Colonic mucosa (tissue), 4 donors: ENCODE measurements around the gene MSANTD7. TPM values are rescaled to one million over a fixed set of nuclear protein-coding genes. Genes with fewer than 3 reads are reported as not detected.
A peak's percentile ranks its signal among the peaks of the same experiment; 100 is the strongest.
"Not testable (repeated sequence)": the region's sequence is repeated elsewhere in the genome, so short reads cannot be mapped to it uniquely, and the experiment has no call there.

Source experiments
- DNase-seq: peaks from one replicate; pipeline ENCODE4 v3.0.0-alpha.2; 2020
- H3K27ac ChIP-seq: fragments of 200-600 bp; one replicate; pipeline ENCODE4 v1.8.0; 2021
- H3K27me3 ChIP-seq: fragments of 200-600 bp; one replicate; pipeline ENCODE4 v1.8.0; 2021
- H3K36me3 ChIP-seq: fragments of 200-600 bp; one replicate; pipeline ENCODE4 v1.8.0; 2021
- H3K4me1 ChIP-seq: fragments of 200-600 bp; one replicate; pipeline ENCODE4 v1.8.0; 2021; ENCODE audit warnings: mild to moderate bottlenecking
- H3K4me3 ChIP-seq: fragments of 200-600 bp; one replicate; pipeline ENCODE4 v1.8.0; 2021
- H3K9ac ChIP-seq, 2 donors: one replicate each; pipeline ENCODE4 v1.7.0; 2013; ENCODE audit warnings: control low read depth in 2 of 2, low read depth in 2 of 2, low read length in 2 of 2
- H3K9me3 ChIP-seq: fragments of 200-600 bp; one replicate; pipeline ENCODE4 v1.8.0; 2021
- CTCF ChIP-seq: fragments of 200-600 bp; IDR thresholded peaks from one replicate; pipeline ENCODE4 v1.8.0; 2022; ENCODE audit warnings: antibody characterized with exemption, mild to moderate bottlenecking
- intact Hi-C: fragments of 100-400 bp; cut with DNase I; formaldehyde crosslinking; loops from one replicate; pipeline ENCODE4 v1.14.1; 2022
- total RNA-seq, 2 donors: library from RNA; stranded (reverse); fragmentation: NEBNext Ultra II Directional in 1 of 2; extraction: Animal tissue kit (Norgen Biotek cat#: 25700) in 1 of 2; gene quantifications; one replicate each; pipeline ENCODE4 v1.2.1, GENCODE V29; 2021
- donor health status: healthy.
- donor health status: DM: no; HTN: no; CAD: no.
- donor health status: DM: no; HTN: no; CAD: no.

Gene MSANTD7
- total RNA-seq, 2 donors from 2014 or later = 12.2 to 14.6 TPM

GRCh38 chr10:14855453-14855852, 17.3 kb downstream of the MSANTD7 start:
- Histone ChIP-seq H3K4me1 (no peaks in the 10 kb centered on the region), H3K27ac (no peak overlapping the region), H3K9me3 (no peaks in the 10 kb centered on the region), H3K9ac (no peak overlapping the region), H3K4me3 (no peak overlapping the region), H3K36me3 (no peaks in the 10 kb centered on the region), H3K27me3 (no peaks in the 10 kb centered on the region)
- no peak for DNase-seq
- TF ChIP-seq CTCF = no peak
- intact Hi-C loops = no loop called here

- no peaks in the 10 kb centered on the region for H3K36me3 ChIP-seq
These were observed 20.3 kb downstream of the MSANTD7 start for GRCh38 chr10:14858338-14858960.

GRCh38 chr10:14859043-14859442, 20.9 kb downstream of the MSANTD7 start:
- TF ChIP-seq CTCF = no peak

More at GRCh38 chr10:14858338-14858960, 20.3 kb downstream of the MSANTD7 start:
- Histone ChIP-seq H3K27ac (no peak overlapping the region), H3K27me3 (no peaks in the 10 kb centered on the region), H3K4me3 (no peak overlapping the region), H3K4me1 (peaks cover 3% of the 10 kb centered on the region), H3K9ac (no peak overlapping the region), H3K9me3 (no peaks in the 10 kb centered on the region)
- no peak for TF ChIP-seq CTCF
- intact Hi-C loops = no loop called here
- DNase-seq = no peak

GRCh38 chr10:14859775-14860174, 21.7 kb downstream of the MSANTD7 start:
- H3K9me3 ChIP-seq = no peaks in the 10 kb centered on the region
- H3K27me3 ChIP-seq = no peaks in the 10 kb centered on the region
- H3K4me3 ChIP-seq = no peak overlapping the region
- no peaks in the 10 kb centered on the region for H3K36me3 ChIP-seq
- no peak overlapping the region for H3K9ac ChIP-seq
- H3K4me1 ChIP-seq = peaks cover 3% of the 10 kb centered on the region
- intact Hi-C loops = no loop called here
- DNase-seq = no peak
- no peak overlapping the region for H3K27ac ChIP-seq
- no peak for TF ChIP-seq CTCF

More at GRCh38 chr10:14859043-14859442, 20.9 kb downstream of the MSANTD7 start:
- peaks cover 3% of the 10 kb centered on the region for H3K4me1 ChIP-seq
- no peaks in the 10 kb centered on the region for H3K9me3 ChIP-seq
- DNase-seq = no peak
- intact Hi-C loops = no loop called here
- H3K27me3 ChIP-seq = no peaks in the 10 kb centered on the region
- no peak overlapping the region for H3K9ac ChIP-seq
- no peaks in the 10 kb centered on the region for H3K36me3 ChIP-seq
- no peak overlapping the region for H3K4me3 ChIP-seq
- H3K27ac ChIP-seq = no peak overlapping the region

- Histone ChIP-seq H3K9ac (peak overlapping the region in 1 of 2 donors; percentile 57), H3K4me3 (no peak overlapping the region), H3K27ac (peak overlapping the region; percentile 70), H3K9me3 (no peaks in the 10 kb centered on the region), H3K36me3 (no peaks in the 10 kb centered on the region), H3K4me1 (peaks cover 3% of the 10 kb centered on the region), H3K27me3 (no peaks in the 10 kb centered on the region)
- intact Hi-C loops = no loop called here
- TF ChIP-seq CTCF = no peak
- DNase-seq = peak; percentile 81
These were observed 22.7 kb downstream of the MSANTD7 start for GRCh38 chr10:14860791-14861190.

- H3K27me3 ChIP-seq, H3K9ac ChIP-seq, H3K36me3 ChIP-seq, H3K9me3 ChIP-seq, H3K4me1 ChIP-seq, H3K4me3 ChIP-seq, intact Hi-C loops, H3K27ac ChIP-seq, DNase-seq: not testable (repeated sequence)
These were observed 26.4 kb downstream of the MSANTD7 start for GRCh38 chr10:14864466-14864865.

- H3K27me3 ChIP-seq, H3K9ac ChIP-seq, H3K4me1 ChIP-seq, DNase-seq, H3K9me3 ChIP-seq, H3K4me3 ChIP-seq, H3K27ac ChIP-seq, intact Hi-C loops, H3K36me3 ChIP-seq: not testable (repeated sequence)
These were observed 26.8 kb downstream of the MSANTD7 start for GRCh38 chr10:14864871-14865270.
